HK-2 (cell line): ENCODE data around the gene HEMK1.

Source experiments
- DNase-seq: peaks from one replicate; pipeline ENCODE4 v3.0.0-alpha.2; 2018; ENCODE audit not compliant: unreplicated experiment

The HEMK1 gene

GRCh38 chr3:50545781-50546180, 23.5 kb upstream of the HEMK1 start:
- no peak for DNase-seq

GRCh38 chr3:50549226-50549625, 20.1 kb upstream of the HEMK1 start:
- no peak for DNase-seq

GRCh38 chr3:50550079-50550736, 19.1 kb upstream of the HEMK1 start:
- peak; percentile 43 for DNase-seq

GRCh38 chr3:50551054-50551659, 18.2 kb upstream of the HEMK1 start:
- DNase-seq, result no peak

- no peak for DNase-seq
Observed at GRCh38 chr3:50551681-50552435, 17.5 kb upstream of the HEMK1 start.

- DNase-seq, result no peak
Observed at GRCh38 chr3:50552598-50552997, 16.7 kb upstream of the HEMK1 start.

- no peak for DNase-seq
Observed at GRCh38 chr3:50554553-50554952, 14.8 kb upstream of the HEMK1 start.

- no peak for DNase-seq
Observed at GRCh38 chr3:50557106-50557505, 12.2 kb upstream of the HEMK1 start.

- DNase-seq, result no peak
Observed at GRCh38 chr3:50557915-50558314, 11.4 kb upstream of the HEMK1 start.

GRCh38 chr3:50559702-50560101, 9.6 kb upstream of the HEMK1 start:
- no peak for DNase-seq

- DNase-seq, result no peak
Observed at GRCh38 chr3:50562861-50563260, 6.5 kb upstream of the HEMK1 start.

- DNase-seq, result no peak
Observed at GRCh38 chr3:50563867-50564266, 5.5 kb upstream of the HEMK1 start.

- DNase-seq, result no peak
Observed at GRCh38 chr3:50564321-50564720, 5.0 kb upstream of the HEMK1 start.

GRCh38 chr3:50567011-50567385, 2.3 kb upstream of the HEMK1 start:
- no peak for DNase-seq

- DNase-seq, result peak; percentile 86
Observed at GRCh38 chr3:50567386-50568167, 1.7 kb upstream of the HEMK1 start, which contains the start of gene C3orf18. TSS of gene C3orf18 (minus strand) at chr3:50567747. CDS start at chr3:50565699, 2,048 bp downstream.

GRCh38 chr3:50570508-50571279, 1.4 kb downstream of the HEMK1 start:
- no peak for DNase-seq

GRCh38 chr3:50571486-50571885, 2.2 kb downstream of the HEMK1 start:
- no peak for DNase-seq

- DNase-seq, result peak; percentile 60
Observed at GRCh38 chr3:50572158-50572557, 2.8 kb downstream of the HEMK1 start.

- DNase-seq, result no peak
Observed at GRCh38 chr3:50572801-50573371, 3.6 kb downstream of the HEMK1 start.

- no peak for DNase-seq
Observed at GRCh38 chr3:50573566-50574443, 4.5 kb downstream of the HEMK1 start.
